ENCODE results near the gene BBS12. TPM values are rescaled to one million over a fixed set of nuclear protein-coding genes. Genes with fewer than 3 reads are reported as not detected.

Gene BBS12
- total RNA-seq, 1 experiment from 2014 or later: 1.5 TPM

- Histone ChIP-seq H3K9me3 (ENCODE audit: control insufficient read depth, insufficient read depth, low read depth, low read length) (no peaks in the 10 kb centered on the region), H3K27me3 (ENCODE audit: control insufficient read depth, insufficient read depth, low read length) (no peaks in the 10 kb centered on the region), H3K27ac (ENCODE audit: low read length) (no peak overlapping the region), H3K4me3 (ENCODE audit: low read depth in 2 of 2, low read length in 2 of 2) (no peak overlapping the region), H3K4me1 (ENCODE audit: control insufficient read depth, insufficient read depth, low read length) (no peaks in the 10 kb centered on the region; the same call in 1 of the 2 replicates), H3K36me3 (ENCODE audit: control insufficient read depth, insufficient read depth, low read length) (no peaks in the 10 kb centered on the region)
- BruUV-seq (replicated peaks): no TSS peak
- intact Hi-C loops (cut with micrococcal nuclease; ENCODE audit: unreplicated experiment): no loop called here
- ATAC-seq: no peak
- ChIA-PET CTCF (no interaction called here), POLR2A (no interaction called here)
- TF ChIP-seq SIN3A (IDR thresholded peaks at IDR 0.05; ENCODE audit: borderline replicate concordance, insufficient read depth, low read depth, low read length) (no peak), REST (IDR thresholded peaks at IDR 0.05; ENCODE audit: insufficient read depth in 1 of 2, low read depth in 2 of 2, low read length in 1 of 2) (no peak), CTCF (IDR thresholded peaks at IDR 0.05) (no peak), POLR2AphosphoS5 (IDR thresholded peaks at IDR 0.05; ENCODE audit: low read depth, low read length) (no peak), TCF7L2 (IDR thresholded peaks at IDR 0.05; ENCODE audit: low read depth, low read length) (no peak)
- in situ Hi-C loops (cut with HindIII; ENCODE audit: low pct_unique_long_range_greater_than_20kb, low sequenced_read_pairs): no loop called here
- DNase-seq (ENCODE audit: low read depth, low spot score): no peak
Observed at GRCh38 chr4:122687531-122688061, 44.9 kb upstream of the BBS12 start.

GRCh38 chr4:122688529-122689140 lies 43.9 kb upstream of the BBS12 start:
- peak overlapping the region in 1 of 2 experiments; percentile 39; a peak in 2 of 4 replicates for H3K4me3 ChIP-seq (ENCODE audit: low read depth in 2 of 2, low read length in 2 of 2)
- H3K27ac ChIP-seq (ENCODE audit: low read length): no peak overlapping the region
- H3K9me3 ChIP-seq (ENCODE audit: control insufficient read depth, insufficient read depth, low read depth, low read length): no peaks in the 10 kb centered on the region
- intact Hi-C loops (cut with micrococcal nuclease; ENCODE audit: unreplicated experiment) (no loop called here), in situ Hi-C loops (cut with HindIII; ENCODE audit: low pct_unique_long_range_greater_than_20kb, low sequenced_read_pairs) (no loop called here)
- no peaks in the 10 kb centered on the region for H3K27me3 ChIP-seq (ENCODE audit: control insufficient read depth, insufficient read depth, low read length)
- ChIA-PET CTCF (no interaction called here), POLR2A (no interaction called here)
- no peaks in the 10 kb centered on the region for H3K36me3 ChIP-seq (ENCODE audit: control insufficient read depth, insufficient read depth, low read length)
- H3K4me1 ChIP-seq (ENCODE audit: control insufficient read depth, insufficient read depth, low read length): no peaks in the 10 kb centered on the region; the same call in 1 of the 2 replicates
- ATAC-seq: peak; percentile 62; the same call in 1 of the 2 replicates
- no TSS peak for BruUV-seq (replicated peaks)
- no peak for DNase-seq (ENCODE audit: low read depth, low spot score)
- TF ChIP-seq REST (IDR thresholded peaks at IDR 0.05; ENCODE audit: insufficient read depth in 1 of 2, low read depth in 2 of 2, low read length in 1 of 2) (no peak), POLR2AphosphoS5 (IDR thresholded peaks at IDR 0.05; ENCODE audit: low read depth, low read length) (no peak), CTCF (IDR thresholded peaks at IDR 0.05) (no peak), SIN3A (IDR thresholded peaks at IDR 0.05; ENCODE audit: borderline replicate concordance, insufficient read depth, low read depth, low read length) (no peak), TCF7L2 (IDR thresholded peaks at IDR 0.05; ENCODE audit: low read depth, low read length) (no peak)

All from Panc1 (cell line).